Uterus (tissue), 4 donors: Measurements from ENCODE around the gene PDE5A. TPM values are rescaled to one million over a fixed set of nuclear protein-coding genes. Genes with fewer than 3 reads are reported as not detected.
"Not testable (repeated sequence)": the region's sequence is repeated elsewhere in the genome, so short reads cannot be mapped to it uniquely, and the experiment has no call there.

Experiments used
- DNase-seq, 2 donors: peaks; one replicate each; pipeline ENCODE4 v3.0.0-alpha.2; 2019 to 2020
- H3K27ac ChIP-seq, 2 donors: fragments of 200-600 bp; sonication (generic); 1 replicate in 1 of 2; 2 replicates in 1 of 2; pipeline ENCODE4 v1.5.1; 2016 to 2018
- H3K27me3 ChIP-seq, 2 donors: fragments of 200-600 bp; sonication (generic); one replicate each; pipeline ENCODE4 v1.5.1; 2018 to 2019; ENCODE audit warnings: control low read depth in 1 of 2
- H3K36me3 ChIP-seq, 2 donors: fragments of 200-600 bp; sonication (generic); one replicate each; pipeline ENCODE4 v1.5.1; 2019; ENCODE audit warnings: control low read depth in 1 of 2
- H3K4me1 ChIP-seq, 2 donors: fragments of 200-600 bp; sonication (generic); one replicate each; pipeline ENCODE4 v1.5.1; 2018 to 2019; ENCODE audit warnings: control low read depth in 1 of 2
- H3K4me3 ChIP-seq, 2 donors: fragments of 200-600 bp; sonication (generic); 1 replicate in 1 of 2; 2 replicates in 1 of 2; pipeline ENCODE4 v1.5.1; 2018 to 2019; ENCODE audit warnings: mild to moderate bottlenecking in 1 of 2
- H3K9me3 ChIP-seq, 2 donors: fragments of 200-600 bp; sonication (generic); one replicate each; pipeline ENCODE4 v1.5.1; 2019; ENCODE audit warnings: control low read depth in 1 of 2
- CTCF ChIP-seq, 4 experiments: fragments of 200-600 bp in 2 of 4; fragments of 450-650 bp in 2 of 4; sonication (generic) in 2 of 4; IDR thresholded peaks; one replicate each; pipeline ENCODE4 v1.5.1; 2016 to 2019; ENCODE audit warnings: antibody characterized with exemption in 4 of 4, mild to moderate bottlenecking in 2 of 4, moderate library complexity in 1 of 4
- POLR2A ChIP-seq, 2 donors: fragments of 450-650 bp; IDR thresholded peaks; one replicate each; pipeline ENCODE4 v1.6.1; 2016; ENCODE audit warnings: antibody characterized with exemption in 2 of 2, mild to moderate bottlenecking in 1 of 2, moderate library complexity in 1 of 2
- intact Hi-C: fragments of 100-400 bp; cut with DNase I; formaldehyde crosslinking; loops from one replicate; pipeline ENCODE4 v1.15.1; 2023; ENCODE audit warnings: low total_unique reads
- total RNA-seq, 4 donors: library from RNA; depleted of rRNA in 3 of 4; stranded (reverse); fragments of >200 nt in 3 of 4; gene quantifications; one replicate each; pipeline versions ENCODE4 v1.1.0 to v1.2.4, GENCODE V29; 2014 to 2023
- donor health status: DM: yes; HTN: yes; CAD: no.

Gene PDE5A
- total RNA-seq, 4 donors from 2014 or later, result 13.5 to 192 (median 84.2) TPM

GRCh38 chr4:119646347-119647071 lies 17.9 kb upstream of the PDE5A start:
- peak overlapping the region in 1 of 2 donors; percentile 1 for H3K27ac ChIP-seq
- H3K4me3 ChIP-seq, result no peak overlapping the region
- intact Hi-C loops, result no loop called here
- peak in 1 of 2 donors; percentile 22 for DNase-seq
- no peaks in the 10 kb centered on the region for H3K36me3 ChIP-seq
- H3K9me3 ChIP-seq, result no peaks in the 10 kb centered on the region
- no peaks in the 10 kb centered on the region for H3K27me3 ChIP-seq
- TF ChIP-seq POLR2A (IDR thresholded peaks at IDR 0.05) (no peak), CTCF (IDR thresholded peaks at IDR 0.05) (no peak)
- H3K4me1 ChIP-seq, result no peaks in the 10 kb centered on the region

GRCh38 chr4:119643306-119644042 lies 14.9 kb upstream of the PDE5A start:
- no peak for TF ChIP-seq CTCF (IDR thresholded peaks at IDR 0.05)
- no peak for TF ChIP-seq POLR2A (IDR thresholded peaks at IDR 0.05)
- DNase-seq, result no peak
- Histone ChIP-seq H3K36me3 (no peaks in the 10 kb centered on the region), H3K4me3 (no peak overlapping the region), H3K9me3 (no peaks in the 10 kb centered on the region), H3K27ac (no peak overlapping the region), H3K27me3 (no peaks in the 10 kb centered on the region), H3K4me1 (no peaks in the 10 kb centered on the region)
- intact Hi-C loops, result no loop called here

GRCh38 chr4:119641765-119642164 lies 13.2 kb upstream of the PDE5A start:
- TF ChIP-seq CTCF (IDR thresholded peaks at IDR 0.05), result no peak
- TF ChIP-seq POLR2A (IDR thresholded peaks at IDR 0.05), result no peak
- intact Hi-C loops, result no loop called here
- DNase-seq, result no peak

GRCh38 chr4:119638359-119638758 lies 9.8 kb upstream of the PDE5A start:
- TF ChIP-seq CTCF (IDR thresholded peaks at IDR 0.05), result no peak
- TF ChIP-seq POLR2A (IDR thresholded peaks at IDR 0.05), result no peak
- H3K9me3 ChIP-seq, result no peaks in the 10 kb centered on the region
- DNase-seq, result no peak

More at GRCh38 chr4:119641765-119642164, 13.2 kb upstream of the PDE5A start:
- Histone ChIP-seq H3K27ac (no peak overlapping the region), H3K4me1 (no peaks in the 10 kb centered on the region), H3K9me3 (no peaks in the 10 kb centered on the region), H3K27me3 (no peaks in the 10 kb centered on the region), H3K36me3 (no peaks in the 10 kb centered on the region), H3K4me3 (no peak overlapping the region)

GRCh38 chr4:119636851-119637250 lies 8.2 kb upstream of the PDE5A start:
- H3K27ac ChIP-seq, H3K9me3 ChIP-seq, H3K4me1 ChIP-seq, H3K4me3 ChIP-seq, H3K27me3 ChIP-seq, intact Hi-C loops, DNase-seq, H3K36me3 ChIP-seq: not testable (repeated sequence)

More at GRCh38 chr4:119638359-119638758, 9.8 kb upstream of the PDE5A start:
- H3K4me3 ChIP-seq, result no peak overlapping the region
- intact Hi-C loops, result no loop called here
- no peak overlapping the region for H3K27ac ChIP-seq
- H3K27me3 ChIP-seq, result no peaks in the 10 kb centered on the region
- no peaks in the 10 kb centered on the region for H3K4me1 ChIP-seq
- no peaks in the 10 kb centered on the region for H3K36me3 ChIP-seq
